Spleen (tissue), 11 donors: ENCODE measurements around the gene PIM2. TPM values are rescaled to one million over a fixed set of nuclear protein-coding genes. Genes with fewer than 3 reads are reported as not detected.
A peak's percentile ranks its signal among the peaks of the same experiment; 100 is the strongest.

ENCODE experiments used
- DNase-seq: peaks from one replicate; pipeline ENCODE4 v3.0.0-alpha.2; 2020
- H3K27ac ChIP-seq, 8 donors: fragments of 200-600 bp; sonication (generic) in 7 of 8; 1 replicate in 4 of 8; 2 replicates in 4 of 8; pipeline versions ENCODE4 v1.5.0 to v1.8.0; 2016 to 2021; ENCODE audit warnings: inconsistent platforms in 4 of 8, mild to moderate bottlenecking in 4 of 8, moderate library complexity in 1 of 8
- H3K27me3 ChIP-seq, 7 donors: fragments of 200-600 bp; sonication (generic) in 6 of 7; replicated peaks in 1 of 7; 1 replicate in 4 of 7; 2 replicates in 3 of 7; pipeline versions ENCODE4 v1.5.0 to v1.8.0; 2016 to 2021; ENCODE audit warnings: inconsistent platforms in 3 of 7, mild to moderate bottlenecking in 1 of 7
- H3K36me3 ChIP-seq, 6 donors: fragments of 200-600 bp; sonication (generic) in 5 of 6; 1 replicate in 4 of 6; 2 replicates in 2 of 6; pipeline versions ENCODE4 v1.5.0 to v1.8.0; 2016 to 2021; ENCODE audit warnings: inconsistent platforms in 2 of 6
- H3K4me1 ChIP-seq, 6 donors: fragments of 200-600 bp; sonication (generic) in 5 of 6; 1 replicate in 3 of 6; 2 replicates in 3 of 6; pipeline versions ENCODE4 v1.5.0 to v1.8.0; 2016 to 2021; ENCODE audit warnings: inconsistent platforms in 3 of 6
- H3K4me3 ChIP-seq, 8 donors: fragments of 200-600 bp; sonication (generic) in 7 of 8; 1 replicate in 4 of 8; 2 replicates in 4 of 8; pipeline versions ENCODE4 v1.5.0 to v1.8.0; 2016 to 2021; ENCODE audit warnings: inconsistent platforms in 4 of 8, mild to moderate bottlenecking in 4 of 8, moderate library complexity in 2 of 8
- H3K9me3 ChIP-seq, 8 donors: fragments of 200-600 bp; sonication (generic) in 7 of 8; 1 replicate in 4 of 8; 2 replicates in 4 of 8; pipeline versions ENCODE4 v1.5.0 to v1.8.0; 2016 to 2021; ENCODE audit warnings: inconsistent platforms in 4 of 8
- CTCF ChIP-seq, 11 experiments: fragments of 200-600 bp in 7 of 11; fragments of 450-650 bp in 4 of 11; sonication (generic) in 4 of 11; IDR thresholded peaks in 8 of 11; conservative IDR thresholded peaks in 3 of 11; 1 replicate in 7 of 11; 2 replicates in 4 of 11; pipeline versions ENCODE4 v1.4.0 to v1.8.0; 2016 to 2021; ENCODE audit warnings: antibody characterized with exemption in 11 of 11, inconsistent platforms in 4 of 11, mild to moderate bottlenecking in 1 of 11
- POLR2A ChIP-seq, 3 donors: fragments of 450-650 bp; IDR thresholded peaks; one replicate each; pipeline ENCODE4 v1.5.1; 2017; ENCODE audit warnings: antibody characterized with exemption in 3 of 3, mild to moderate bottlenecking in 1 of 3
- POLR2AphosphoS5 ChIP-seq, 3 donors: sonication (generic); formaldehyde crosslinking; IDR thresholded peaks; one replicate each; pipeline ENCODE4 v1.5.1; 2017; ENCODE audit warnings: antibody characterized with exemption in 3 of 3
- WGBS, 5 donors: extraction: QIAGEN DNeasy Blood & Tissue Kit in 3 of 5; methylation state at CpG; one replicate each; pipeline versions ENCODE4 v1.1.5 to v1.1.7; 2013 to 2018; 5-methylcytosine and 5-hydroxymethylcytosine counted together
- intact Hi-C: fragments of 100-400 bp; cut with DNase I; formaldehyde crosslinking; loops from one replicate; pipeline ENCODE4 v1.15.0; 2023; ENCODE audit warnings: low total_unique reads
- polyA plus RNA-seq, 3 donors: library from polyadenylated mRNA; stranded (reverse); fragments of 200-250 nt; gene quantifications; one replicate each; pipeline ENCODE4 v1.2.1, GENCODE V29; 2013
- total RNA-seq, 7 donors: library from RNA; depleted of rRNA in 3 of 7; stranded (reverse); fragments of >200 nt in 3 of 7; fragmentation: NEBNext Ultra II Directional in 4 of 7; extraction: Animal tissue kit (Norgen Biotek cat#: 25700) in 4 of 7; gene quantifications; one replicate each; pipeline versions ENCODE4 v1.1.0 to v1.2.1, GENCODE V29; 2016 to 2021
- donor health status: healthy with polysubstance abuse.
- donor health status: DM: no; HTN: no; CAD: no; lungs with moderate emphysema.
- donor health status: DM: no; HTN: no; CAD: no.
- donor health status: Bipolar disorder and iron deficiency.
- donor health status: healthy.
- donor health status: DM: no; HTN: no; CAD: no.
- donor health status: DM: yes; HTN: yes; CAD: no.

The PIM2 gene
- total and polyA plus RNA-seq, 10 donors, result 54.2 to 220 (median 124) TPM

DNA sequence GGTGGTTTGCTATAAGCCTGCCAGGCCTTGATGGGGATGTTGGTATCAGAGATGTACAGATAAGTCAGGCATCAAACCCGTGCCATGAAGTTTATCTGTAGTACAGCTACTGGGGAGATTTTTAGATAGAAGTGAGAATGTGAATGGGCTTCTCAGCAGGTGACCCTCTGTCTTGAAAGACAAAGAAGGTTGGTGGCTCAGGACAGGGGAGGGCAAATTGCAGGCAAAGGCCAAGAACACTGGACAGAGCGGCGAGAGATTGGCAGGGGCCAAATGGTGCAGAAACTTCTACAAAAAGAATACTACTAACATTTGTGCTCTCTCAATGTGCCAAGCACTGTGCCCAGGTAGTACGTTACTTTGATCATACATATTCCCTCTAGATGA, 1.9 kb upstream of the PIM2 start:
- H3K9me3 ChIP-seq, result no peaks in the 10 kb centered on the region
- peaks cover 0 to 56% (median 30%) of the 10 kb centered on the region in 6 donors for H3K4me1 ChIP-seq
- DNase-seq, result no peak
- no peaks in the 10 kb centered on the region for H3K27me3 ChIP-seq
- TF ChIP-seq POLR2A (IDR thresholded peaks at IDR 0.05) (no peak), POLR2AphosphoS5 (IDR thresholded peaks at IDR 0.05) (no peak), CTCF (IDR thresholded peaks at IDR 0.05 in 8 of 11, conservative IDR thresholded peaks at IDR 0.05 in 3 of 11) (no peak)
- H3K27ac ChIP-seq, result peak overlapping the region in 6 of 8 donors; percentile 87 to 95 (median 93)
- H3K4me3 ChIP-seq, result peak overlapping the region in 1 of 8 donors; percentile 91
- 73 to 88% (median 83%) methylated on average over 4 of the region's 4 CpGs for WGBS, 5 donors
- intact Hi-C loops, result no loop called here
- peaks cover 0 to 53% (median 21%) of the 10 kb centered on the region in 6 donors for H3K36me3 ChIP-seq

GRCh38 chrX:48919947-48920717, 1.3 kb upstream of the PIM2 start:
- intact Hi-C loops, result no loop called here
- Histone ChIP-seq H3K27me3 (no peaks in the 10 kb centered on the region), H3K9me3 (no peaks in the 10 kb centered on the region), H3K4me3 (peak overlapping the region in 7 of 8 donors; percentile 55 to 91 (median 69)), H3K36me3 (peaks cover 0 to 53% (median 21%) of the 10 kb centered on the region in 6 donors), H3K4me1 (peaks cover 0 to 59% (median 35%) of the 10 kb centered on the region in 6 donors), H3K27ac (peak overlapping the region in 7 of 8 donors; percentile 82 to 95 (median 93))
- WGBS, 5 donors, result 24 to 49% (median 34%) methylated on average over 7 to 8 of the region's 8 CpGs
- no peak for DNase-seq
- TF ChIP-seq POLR2A (IDR thresholded peaks at IDR 0.05) (no peak), POLR2AphosphoS5 (IDR thresholded peaks at IDR 0.05) (peak in 1 of 3 donors; percentile 47)

DNA sequence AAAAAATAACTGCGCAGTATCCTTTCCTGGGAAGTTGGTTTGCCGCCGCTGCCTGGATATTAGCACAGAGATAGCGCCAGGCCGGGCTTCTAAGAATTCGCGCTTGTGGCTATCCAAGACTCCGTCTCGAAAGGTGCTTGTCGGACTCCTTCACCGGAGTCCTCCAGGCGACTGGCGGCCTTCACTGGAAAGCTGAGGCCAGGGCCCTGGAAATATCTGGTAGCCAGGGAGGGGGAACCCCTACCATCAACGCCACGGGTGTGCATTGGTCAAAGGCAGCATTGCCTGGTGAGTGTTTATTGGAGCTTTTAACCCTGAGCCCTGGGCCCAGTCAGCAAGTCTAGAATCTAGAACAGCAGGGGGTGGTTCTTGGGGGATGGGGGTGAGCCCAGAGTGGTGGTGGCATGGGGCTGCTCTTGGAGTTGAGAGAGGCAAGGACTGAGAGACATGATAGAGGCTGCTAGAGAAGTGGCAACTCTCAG, 577 bp upstream of the PIM2 start:
- intact Hi-C loops, result no loop called here
- H3K36me3 ChIP-seq, result peaks cover 0 to 53% (median 22%) of the 10 kb centered on the region in 6 donors

GRCh38 chrX:48918301-48918642, 552 bp downstream of the PIM2 start:
- WGBS, 5 donors, result 3 to 39% (median 5%) methylated on average over 9 to 23 of the region's 23 CpGs
- no peaks in the 10 kb centered on the region for H3K27me3 ChIP-seq
- peaks cover 0 to 77% (median 43%) of the 10 kb centered on the region in 6 donors for H3K4me1 ChIP-seq
- intact Hi-C loops, result no loop called here
- peaks cover 0 to 53% (median 23%) of the 10 kb centered on the region in 6 donors for H3K36me3 ChIP-seq
- TF ChIP-seq CTCF (IDR thresholded peaks at IDR 0.05 in 8 of 11, conservative IDR thresholded peaks at IDR 0.05 in 3 of 11), result no peak
- TF ChIP-seq POLR2AphosphoS5 (IDR thresholded peaks at IDR 0.05), result no peak
- TF ChIP-seq POLR2A (IDR thresholded peaks at IDR 0.05), result no peak
- no peaks in the 10 kb centered on the region for H3K9me3 ChIP-seq
- DNase-seq, result no peak
- peak overlapping the region; percentile 72 to 95 (median 90) for H3K27ac ChIP-seq
- peak overlapping the region; percentile 55 to 91 (median 67) for H3K4me3 ChIP-seq

More for the DNA sequence above, 577 bp upstream of the PIM2 start:
- no peak for DNase-seq
- Histone ChIP-seq H3K4me1 (peaks cover 0 to 66% (median 40%) of the 10 kb centered on the region in 6 donors), H3K4me3 (peak overlapping the region; percentile 19 to 91 (median 67)), H3K9me3 (no peaks in the 10 kb centered on the region), H3K27me3 (no peaks in the 10 kb centered on the region), H3K27ac (peak overlapping the region; percentile 40 to 95 (median 90))
- TF ChIP-seq CTCF (IDR thresholded peaks at IDR 0.05 in 8 of 11, conservative IDR thresholded peaks at IDR 0.05 in 3 of 11) (no peak), POLR2AphosphoS5 (IDR thresholded peaks at IDR 0.05) (no peak), POLR2A (IDR thresholded peaks at IDR 0.05) (peak in 1 of 3 donors; percentile 6)
- 0 to 61% (median 2%) methylated on average over 1 to 15 of the region's 15 CpGs for WGBS, 5 donors
